H9 (cell line): Measurements from ENCODE around the gene IRF2. TPM values are rescaled to one million over a fixed set of nuclear protein-coding genes. Genes with fewer than 3 reads are reported as not detected.

Experiments
- DNase-seq: peaks from one replicate; pipeline ENCODE4 v3.0.0-alpha.2; 2017
- H2AFZ ChIP-seq: one replicate; pipeline ENCODE4 v1.6.1; 2013; ENCODE audit warnings: mild to moderate bottlenecking, low read length, control low read depth, moderate library complexity
- H2AK5ac ChIP-seq: 2 replicates; pipeline ENCODE4 v1.6.1; 2013; ENCODE audit warnings: low read length, control low read depth, mixed read lengths; ENCODE audit not compliant: insufficient read length
- H2BK120ac ChIP-seq: one replicate; pipeline ENCODE4 v1.6.1; 2013; ENCODE audit warnings: low read depth, mild to moderate bottlenecking, low read length, control low read depth, inconsistent platforms; ENCODE audit not compliant: poor library complexity, severe bottlenecking
- H2BK12ac ChIP-seq: 2 replicates; pipeline ENCODE4 v1.6.1; 2013; ENCODE audit warnings: low read length, control low read depth, mixed read lengths, low read depth; ENCODE audit not compliant: insufficient read length
- H2BK15ac ChIP-seq: 2 replicates; pipeline ENCODE4 v1.6.1; 2013; ENCODE audit warnings: low read depth, low read length, control low read depth
- H2BK20ac ChIP-seq: one replicate; pipeline ENCODE4 v1.6.1; 2013; ENCODE audit warnings: low read depth, mild to moderate bottlenecking, low read length, control low read depth, inconsistent platforms; ENCODE audit not compliant: poor library complexity, severe bottlenecking
- H2BK5ac ChIP-seq: 2 replicates; pipeline ENCODE4 v1.6.1; 2013; ENCODE audit warnings: low read length, control low read depth, mixed read lengths; ENCODE audit not compliant: insufficient read length
- H3K14ac ChIP-seq: 2 replicates; pipeline ENCODE4 v1.6.1; 2013; ENCODE audit warnings: low read length, control low read depth; ENCODE audit not compliant: insufficient read depth
- H3K18ac ChIP-seq: 2 replicates; pipeline ENCODE4 v1.6.1; 2013; ENCODE audit warnings: low read depth, mild to moderate bottlenecking, mixed read lengths, low read length, control low read depth; ENCODE audit not compliant: insufficient read length
- H3K23ac ChIP-seq: 2 replicates; pipeline ENCODE4 v1.6.1; 2013; ENCODE audit warnings: low read length, control low read depth, mixed read lengths, low read depth; ENCODE audit not compliant: insufficient read length
- H3K23me2 ChIP-seq: 2 replicates; pipeline ENCODE4 v1.6.1; 2013; ENCODE audit warnings: low read depth, mild to moderate bottlenecking, mixed read lengths, low read length, control low read depth; ENCODE audit not compliant: insufficient read length, poor library complexity, severe bottlenecking
- H3K27ac ChIP-seq: 2 replicates; pipeline ENCODE4 v1.5.1; 2013; ENCODE audit warnings: low read length, control low read depth, mixed read lengths, low read depth; ENCODE audit not compliant: insufficient read length
- H3K27me3 ChIP-seq: 2 replicates; pipeline ENCODE4 v1.6.1; 2013; ENCODE audit warnings: low read length, control low read depth, inconsistent platforms; ENCODE audit not compliant: insufficient read depth
- H3K4ac ChIP-seq: 2 replicates; pipeline ENCODE4 v1.6.1; 2013; ENCODE audit warnings: low read depth, mild to moderate bottlenecking, control low read depth, inconsistent platforms, low read length, moderate library complexity
- H3K4me1 ChIP-seq: 2 replicates; pipeline ENCODE4 v1.6.1; 2013; ENCODE audit warnings: low read length, control low read depth, inconsistent platforms; ENCODE audit not compliant: insufficient read depth
- H3K4me2 ChIP-seq: 2 replicates; pipeline ENCODE4 v1.6.1; 2013; ENCODE audit warnings: low read length, control low read depth, mixed read lengths; ENCODE audit not compliant: insufficient read length, insufficient read depth
- H3K56ac ChIP-seq: 2 replicates; pipeline ENCODE4 v1.6.1; 2013; ENCODE audit warnings: low read depth, mild to moderate bottlenecking, mixed read lengths, low read length, control low read depth; ENCODE audit not compliant: insufficient read length
- H3K79me1 ChIP-seq: 2 replicates; pipeline ENCODE4 v1.6.1; 2013; ENCODE audit warnings: low read depth, mild to moderate bottlenecking, moderate library complexity, low read length, control low read depth, inconsistent platforms; ENCODE audit not compliant: insufficient read depth, poor library complexity, severe bottlenecking
- H3K79me2 ChIP-seq: 2 replicates; pipeline ENCODE4 v1.6.1; 2013; ENCODE audit warnings: low read length, control low read depth, inconsistent platforms; ENCODE audit not compliant: insufficient read depth
- H3K9ac ChIP-seq: 2 replicates; pipeline ENCODE4 v1.6.1; 2013; ENCODE audit warnings: low read length, control low read depth, mixed read lengths; ENCODE audit not compliant: insufficient read length; ENCODE audit errors: extremely low read depth
- H3K9me3 ChIP-seq: one replicate; pipeline ENCODE4 v1.6.1; 2013; ENCODE audit warnings: low read depth, low read length, inconsistent platforms; ENCODE audit not compliant: control insufficient read depth
- H3T11ph ChIP-seq: one replicate; pipeline ENCODE4 v1.6.1; 2013; ENCODE audit warnings: mild to moderate bottlenecking, low read length, control low read depth, inconsistent platforms
- H4K20me1 ChIP-seq: one replicate; pipeline ENCODE4 v1.6.1; 2013; ENCODE audit not compliant: control insufficient read depth, insufficient read length, insufficient read depth
- H4K5ac ChIP-seq: 2 replicates; pipeline ENCODE4 v1.6.1; 2013; ENCODE audit warnings: low read depth, mild to moderate bottlenecking, mixed read lengths, low read length, control low read depth; ENCODE audit not compliant: insufficient read length
- H4K8ac ChIP-seq: replicated peaks from 2 replicates; pipeline ENCODE4 v1.6.1; 2013; ENCODE audit warnings: low read length, control low read depth, mixed read lengths, low read depth; ENCODE audit not compliant: insufficient read length
- H4K91ac ChIP-seq: 2 replicates; pipeline ENCODE4 v1.6.1; 2013; ENCODE audit warnings: low read depth, mild to moderate bottlenecking, moderate library complexity, mixed read lengths, low read length, control low read depth; ENCODE audit not compliant: insufficient read length
- H3K27ac Mint-ChIP-seq, 3 experiments: 2 replicates in 2 of 3; 3 replicates in 1 of 3; pipeline ENCODE4 v1.8.0; 2020 to 2021; ENCODE audit warnings: mixed read lengths in 3 of 3, mild to moderate bottlenecking in 1 of 3, moderate library complexity in 1 of 3
- H3K27me3 Mint-ChIP-seq: 2 replicates; pipeline ENCODE4 v1.8.0; 2021; ENCODE audit warnings: low read depth, mild to moderate bottlenecking, moderate library complexity, mixed read lengths
- H3K36me3 Mint-ChIP-seq, 3 experiments: 2 replicates in 2 of 3; 3 replicates in 1 of 3; pipeline ENCODE4 v1.8.0; 2020 to 2021; ENCODE audit warnings: low read depth in 3 of 3, mixed read lengths in 3 of 3; ENCODE audit not compliant: insufficient read depth in 1 of 3
- H3K4me1 Mint-ChIP-seq, 2 experiments: 2 replicates each; pipeline ENCODE4 v1.8.0; 2020; ENCODE audit warnings: mixed read lengths in 2 of 2
- H3K4me3 Mint-ChIP-seq, 2 experiments: 2 replicates in 1 of 2; 3 replicates in 1 of 2; pipeline ENCODE4 v1.8.0; 2020 to 2021; ENCODE audit warnings: mild to moderate bottlenecking in 2 of 2, mixed read lengths in 2 of 2, moderate library complexity in 1 of 2
- H3K9me3 Mint-ChIP-seq, 2 experiments: 2 replicates in 1 of 2; 3 replicates in 1 of 2; pipeline ENCODE4 v1.8.0; 2020; ENCODE audit warnings: mild to moderate bottlenecking in 2 of 2, mixed read lengths in 2 of 2, moderate library complexity in 1 of 2
- WGBS: extraction: QIAGEN DNeasy Blood & Tissue Kit; methylation state at CpG from one replicate; pipeline ENCODE4 v1.1.7; 2013; ENCODE audit warnings: missing lambda C conversion rate, low lambda C conversion rate, mixed read lengths; ENCODE audit not compliant: insufficient read length; ENCODE audit errors: extremely low coverage; 5-methylcytosine and 5-hydroxymethylcytosine counted together
- total RNA-seq: library from RNA; stranded (reverse); gene quantifications from 2 replicates; pipeline ENCODE4 v1.2.1, GENCODE V29; 2021
- TF ChIP-seq, protein P1 (sequence below): fragments of 200-600 bp; sonication (generic); conservative IDR thresholded peaks from 3 replicates; pipeline ENCODE4 v1.8.0; 2021; ENCODE audit warnings: antibody characterized with exemption, mild to moderate bottlenecking

The IRF2 gene
- total RNA-seq, 1 experiment from 2014 or later = 13.5 TPM

DNA sequence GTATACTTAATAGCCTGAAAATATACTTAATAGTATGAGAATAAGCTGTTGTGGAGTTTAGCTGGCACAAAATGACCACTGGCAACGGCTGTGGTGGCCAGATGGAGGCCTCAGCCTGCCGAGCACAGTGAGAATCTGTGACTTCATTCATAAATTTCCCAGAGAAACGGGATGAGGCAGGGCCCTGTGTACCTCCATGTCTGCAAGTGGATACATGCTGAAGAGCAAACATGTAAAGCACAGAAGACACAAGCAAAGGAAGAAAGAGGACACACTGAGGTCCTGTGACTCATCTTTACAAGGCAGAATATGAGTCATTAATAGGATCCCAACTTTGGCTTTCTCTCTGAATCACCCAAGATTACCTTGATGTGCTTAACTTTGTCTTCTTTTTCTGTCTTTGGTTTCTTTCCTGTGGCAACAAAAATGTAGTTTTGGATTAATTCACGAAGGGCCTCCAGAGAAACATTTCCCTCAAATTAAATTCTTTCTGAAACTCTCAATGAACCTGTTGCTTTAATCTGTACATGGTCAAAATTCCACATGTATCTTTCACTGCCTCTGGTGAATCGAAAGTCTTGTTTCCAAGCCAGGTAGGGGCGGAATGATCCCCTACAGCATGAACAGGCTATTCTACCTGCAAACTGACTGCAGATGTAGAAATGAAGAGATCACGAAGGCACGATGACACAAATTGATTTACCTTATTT, 56.4 kb downstream of the IRF2 start:
- Histone ChIP-seq H2BK12ac (no peak overlapping the region), H3K56ac (no peak overlapping the region), H3T11ph (no peak overlapping the region), H2BK15ac (no peak overlapping the region), H2BK120ac (no peak overlapping the region), H3K23me2 (no peaks in the 10 kb centered on the region), H2BK5ac (no peak overlapping the region), H2BK20ac (no peak overlapping the region), H3K18ac (no peak overlapping the region), H4K91ac (no peak overlapping the region), H3K23ac (no peak overlapping the region), H3K27me3 (no peaks in the 10 kb centered on the region), H3K4me2 (no peak overlapping the region), H4K5ac (no peak overlapping the region), H4K20me1 (no peaks in the 10 kb centered on the region), H3K4ac (no peak overlapping the region), H3K4me1 (no peaks in the 10 kb centered on the region), H3K9ac (no peak overlapping the region), H3K27ac (no peak overlapping the region), H3K79me1 (no peaks in the 10 kb centered on the region), H4K8ac (no peak overlapping the region), H3K14ac (no peak overlapping the region), H3K9me3 (peaks cover 7% of the 10 kb centered on the region), H2AFZ (no peak overlapping the region), H2AK5ac (no peak overlapping the region), H3K79me2 (no peaks in the 10 kb centered on the region; the same call in 1 of the 2 replicates)
- DNase-seq = no peak
- Mint-ChIP-seq H3K9me3 (peaks cover 6 to 11% of the 10 kb centered on the region in 2 experiments), H3K4me3 (no peak overlapping the region), H3K27ac (no peak overlapping the region), H3K27me3 (no peaks in the 10 kb centered on the region), H3K36me3 (peaks cover 20 to 43% (median 43%) of the 10 kb centered on the region in 3 experiments), H3K4me1 (peaks cover 12 to 15% of the 10 kb centered on the region in 2 experiments)
- TF ChIP-seq, protein P1, sequence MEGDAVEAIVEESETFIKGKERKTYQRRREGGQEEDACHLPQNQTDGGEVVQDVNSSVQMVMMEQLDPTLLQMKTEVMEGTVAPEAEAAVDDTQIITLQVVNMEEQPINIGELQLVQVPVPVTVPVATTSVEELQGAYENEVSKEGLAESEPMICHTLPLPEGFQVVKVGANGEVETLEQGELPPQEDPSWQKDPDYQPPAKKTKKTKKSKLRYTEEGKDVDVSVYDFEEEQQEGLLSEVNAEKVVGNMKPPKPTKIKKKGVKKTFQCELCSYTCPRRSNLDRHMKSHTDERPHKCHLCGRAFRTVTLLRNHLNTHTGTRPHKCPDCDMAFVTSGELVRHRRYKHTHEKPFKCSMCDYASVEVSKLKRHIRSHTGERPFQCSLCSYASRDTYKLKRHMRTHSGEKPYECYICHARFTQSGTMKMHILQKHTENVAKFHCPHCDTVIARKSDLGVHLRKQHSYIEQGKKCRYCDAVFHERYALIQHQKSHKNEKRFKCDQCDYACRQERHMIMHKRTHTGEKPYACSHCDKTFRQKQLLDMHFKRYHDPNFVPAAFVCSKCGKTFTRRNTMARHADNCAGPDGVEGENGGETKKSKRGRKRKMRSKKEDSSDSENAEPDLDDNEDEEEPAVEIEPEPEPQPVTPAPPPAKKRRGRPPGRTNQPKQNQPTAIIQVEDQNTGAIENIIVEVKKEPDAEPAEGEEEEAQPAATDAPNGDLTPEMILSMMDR = no peak
- WGBS = no CpG with 5 or more reads among the region's 8 CpGs
